CD4-positive, alpha-beta T cell treated with Interleukin-17A for 1 hour (primary cell): Measurements from ENCODE around the gene UBE2I.

ENCODE experiments used
- DNase-seq: peaks from one replicate; pipeline ENCODE4 v3.0.0-alpha.2; 2020

UBE2I gene

DNA sequence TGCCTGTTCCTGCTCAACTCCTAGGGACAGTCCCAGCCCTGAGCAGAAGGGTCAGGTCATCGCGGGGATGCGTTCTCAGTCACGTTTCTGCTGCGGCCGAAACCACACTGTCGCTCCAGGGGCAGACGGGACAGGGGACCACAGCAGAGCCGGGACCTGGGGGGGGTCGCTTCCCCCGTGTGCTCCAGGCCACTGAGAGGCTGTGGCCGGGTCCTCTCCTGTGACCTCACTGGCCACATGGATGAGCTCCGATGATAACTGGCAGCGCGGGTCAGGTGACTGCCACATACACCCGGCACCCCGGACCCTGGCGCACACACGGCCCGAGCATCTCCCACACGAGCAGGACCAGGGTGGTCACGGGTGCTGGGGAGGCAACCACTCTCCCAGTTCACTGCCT, 55.1 kb downstream of the UBE2I start:
- DNase-seq, result no peak

DNA sequence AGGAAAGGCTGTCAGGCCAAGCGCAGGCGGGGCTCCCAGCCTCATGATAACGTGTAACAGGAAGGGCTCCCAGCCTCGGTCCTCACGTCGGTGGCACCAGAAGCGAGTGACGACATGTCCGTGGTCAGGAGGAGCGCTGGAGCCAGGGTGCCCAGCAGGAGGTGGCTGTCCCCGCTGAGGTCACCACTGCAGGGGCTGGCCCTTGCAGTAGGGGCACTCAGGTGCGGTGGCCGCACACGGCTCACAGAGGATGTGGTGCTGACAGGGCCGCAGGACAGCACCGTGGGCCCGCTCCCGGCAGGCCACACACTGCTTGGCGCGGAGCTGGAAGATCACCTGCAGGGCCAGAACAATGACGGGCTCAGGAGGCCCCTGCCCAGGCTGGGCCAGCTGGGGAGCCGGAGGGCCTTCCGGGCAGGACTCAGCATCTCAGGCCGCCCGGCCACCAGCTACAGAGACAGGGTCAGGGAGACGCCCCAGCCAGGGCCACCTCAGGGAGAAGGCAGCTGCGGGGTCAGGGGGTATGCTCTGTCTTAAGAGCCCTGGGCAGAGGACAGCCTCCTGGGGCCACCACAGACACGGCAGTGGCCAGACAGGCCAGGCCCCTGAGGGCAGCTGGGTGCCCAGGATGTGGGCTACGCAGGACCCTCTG, 56.8 kb downstream of the UBE2I start:
- DNase-seq, result no peak

- DNase-seq, result no peak
Observed at GRCh38 chr16:1366712-1367299, 57.4 kb downstream of the UBE2I start.

- DNase-seq, result no peak
Observed at GRCh38 chr16:1367486-1368174, 58.2 kb downstream of the UBE2I start.

DNA sequence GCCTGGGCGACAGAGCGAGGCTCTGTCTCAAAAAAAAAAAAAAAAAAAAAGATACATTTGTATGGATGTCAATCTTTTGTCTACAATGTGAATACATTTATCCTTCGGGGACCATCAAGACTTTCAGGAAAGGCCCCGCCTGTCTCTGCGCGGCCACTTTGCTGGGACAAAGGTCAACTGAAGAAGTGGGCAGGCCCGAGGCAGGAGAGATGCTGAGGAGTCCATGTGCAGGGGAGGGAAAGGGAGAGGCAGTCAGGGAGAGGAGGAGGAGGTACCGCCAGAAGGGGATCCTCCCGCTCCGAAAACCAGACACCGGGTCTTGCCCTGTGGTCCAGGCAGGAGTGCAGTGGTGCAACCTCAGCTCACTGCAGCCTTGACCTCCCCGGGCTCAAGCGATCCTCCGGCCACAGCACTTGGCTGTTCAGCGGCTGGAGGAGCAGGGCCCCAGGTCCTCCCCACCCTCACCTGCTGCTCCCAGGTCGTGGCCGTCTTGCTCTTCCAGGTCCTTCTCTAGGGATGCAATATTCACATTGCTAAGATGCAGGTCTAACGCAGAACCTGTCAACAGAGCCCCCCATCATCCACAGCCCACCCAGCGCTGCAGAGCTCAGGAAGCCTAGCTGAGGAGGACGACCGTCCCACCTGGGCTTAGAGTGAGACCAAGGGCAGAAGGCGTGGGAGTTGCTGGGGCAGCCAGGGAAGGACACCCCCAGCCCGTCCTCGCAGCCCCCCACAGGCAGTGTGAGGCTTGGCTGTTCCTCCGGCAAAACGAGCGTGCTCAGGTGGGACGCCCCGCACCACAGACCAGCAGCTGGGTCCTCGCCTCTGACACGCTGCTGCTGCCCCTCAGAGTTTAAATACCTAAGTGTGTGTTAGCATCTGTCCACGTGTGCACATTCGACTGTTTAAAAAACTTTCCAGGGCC, 61.9 kb downstream of the UBE2I start:
- no peak for DNase-seq

GRCh38 chr16:1372292-1372950, 63.0 kb downstream of the UBE2I start:
- no peak for DNase-seq

GRCh38 chr16:1374418-1375297, 65.2 kb downstream of the UBE2I start:
- DNase-seq, result no peak

DNA sequence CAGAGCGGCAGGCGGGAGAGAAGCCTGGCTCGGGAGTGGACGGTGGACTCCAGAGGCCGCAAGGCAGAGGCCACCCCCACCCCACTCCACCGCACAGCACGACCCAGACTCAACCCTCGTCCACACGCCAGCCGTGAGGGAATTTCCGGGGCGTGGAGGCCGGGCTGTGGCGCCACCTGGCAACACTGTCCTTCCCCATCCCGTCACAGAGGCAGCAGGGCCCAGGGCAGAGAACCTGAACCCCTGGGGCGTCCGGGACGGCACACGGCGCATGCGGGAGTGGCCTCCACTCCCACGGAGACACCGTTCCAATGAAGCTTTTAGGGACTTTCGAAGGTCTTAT, 65.8 kb downstream of the UBE2I start:
- no peak for DNase-seq

GRCh38 chr16:1375741-1376410, 66.4 kb downstream of the UBE2I start:
- DNase-seq, result no peak
